CD14-positive monocyte (primary cell): ENCODE data around the gene PLEKHG4. TPM values are rescaled to one million over a fixed set of nuclear protein-coding genes. Genes with fewer than 3 reads are reported as not detected.

Experiments
- DNase-seq, 3 donors: peaks; one replicate each; pipeline ENCODE4 v3.0.0-alpha.2; 2011 to 2022
- H2AFZ ChIP-seq: 2 replicates; pipeline ENCODE4 v1.6.0; 2012; ENCODE audit warnings: mild to moderate bottlenecking, low read depth, low read length, inconsistent platforms; ENCODE audit not compliant: insufficient read depth, poor library complexity, severe bottlenecking
- H3K27ac ChIP-seq, 2 donors: 1 replicate in 1 of 2; 2 replicates in 1 of 2; pipeline ENCODE4 v1.5.1; 2012 to 2013; ENCODE audit warnings: low read length in 2 of 2, control low read depth in 1 of 2, inconsistent platforms in 1 of 2, low read depth in 1 of 2, mild to moderate bottlenecking in 1 of 2
- H3K27me3 ChIP-seq, 2 donors: one replicate each; pipeline versions ENCODE4 v1.6.0 to v1.6.1; 2011 to 2013; ENCODE audit warnings: low read length in 2 of 2; ENCODE audit not compliant: control insufficient read depth in 2 of 2, insufficient read depth in 2 of 2
- H3K36me3 ChIP-seq, 2 donors: replicated peaks in 1 of 2; 1 replicate in 1 of 2; 2 replicates in 1 of 2; pipeline versions ENCODE4 v1.5.1 to v1.6.1; 2012 to 2013; ENCODE audit warnings: low read length in 2 of 2, control low read depth in 1 of 2, inconsistent platforms in 1 of 2, mild to moderate bottlenecking in 1 of 2; ENCODE audit not compliant: insufficient read depth in 2 of 2, control insufficient read depth in 1 of 2
- H3K4me1 ChIP-seq, 2 donors: 1 replicate in 1 of 2; 2 replicates in 1 of 2; pipeline versions ENCODE4 v1.5.1 to v1.6.1; 2012 to 2013; ENCODE audit warnings: low read length in 2 of 2, control low read depth in 1 of 2, inconsistent platforms in 1 of 2, mild to moderate bottlenecking in 1 of 2, moderate library complexity in 1 of 2; ENCODE audit not compliant: insufficient read depth in 2 of 2, control insufficient read depth in 1 of 2
- H3K4me2 ChIP-seq: replicated peaks from 2 replicates; pipeline ENCODE3; 2012; ENCODE audit warnings: low read length, moderate library complexity, mild to moderate bottlenecking; ENCODE audit not compliant: poor library complexity, severe bottlenecking; ENCODE audit errors: extremely low read depth
- H3K4me3 ChIP-seq, 3 experiments: fragments of 200-600 bp in 1 of 3; sonication (generic) in 1 of 3; replicated peaks in 1 of 3; 1 replicate in 2 of 3; 2 replicates in 1 of 3; pipeline ENCODE4 v1.5.1; 2011 to 2013; ENCODE audit warnings: low read length in 3 of 3, mild to moderate bottlenecking in 3 of 3, control low read depth in 2 of 3, low read depth in 2 of 3, inconsistent platforms in 1 of 3, moderate library complexity in 1 of 3
- H3K79me2 ChIP-seq: 2 replicates; pipeline ENCODE4 v1.6.0; 2012; ENCODE audit warnings: mild to moderate bottlenecking, control low read depth, inconsistent platforms, low read length, moderate library complexity; ENCODE audit not compliant: insufficient read depth
- H3K9ac ChIP-seq: 2 replicates; pipeline ENCODE4 v1.6.0; 2017; ENCODE audit warnings: low read length, mild to moderate bottlenecking; ENCODE audit not compliant: insufficient read depth, poor library complexity, severe bottlenecking
- H3K9me3 ChIP-seq, 2 donors: replicated peaks in 1 of 2; 1 replicate in 1 of 2; 2 replicates in 1 of 2; pipeline versions ENCODE4 v1.5.1 to v1.6.1; 2012 to 2013; ENCODE audit warnings: low read length in 2 of 2, control low read depth in 1 of 2; ENCODE audit not compliant: control insufficient read depth in 1 of 2, insufficient read depth in 1 of 2
- H4K20me1 ChIP-seq: 2 replicates; pipeline ENCODE4 v1.6.0; 2012; ENCODE audit warnings: mild to moderate bottlenecking, low read length, control low read depth, moderate library complexity; ENCODE audit not compliant: insufficient read depth
- H3K27ac Mint-ChIP-seq, 7 donors: one replicate each; pipeline ENCODE4 v1.8.0; 2020; ENCODE audit warnings: mild to moderate bottlenecking in 7 of 7, mixed read lengths in 7 of 7, moderate library complexity in 6 of 7, inconsistent platforms in 2 of 7
- H3K27me3 Mint-ChIP-seq, 3 donors: one replicate each; pipeline ENCODE4 v1.8.0; 2021 to 2022; ENCODE audit warnings: low read depth in 3 of 3, mild to moderate bottlenecking in 3 of 3, mixed read lengths in 3 of 3, moderate library complexity in 3 of 3, inconsistent platforms in 1 of 3
- H3K36me3 Mint-ChIP-seq, 2 donors: one replicate each; pipeline ENCODE4 v1.8.0; 2020; ENCODE audit warnings: mixed read lengths in 2 of 2, inconsistent platforms in 1 of 2, mild to moderate bottlenecking in 1 of 2
- H3K4me1 Mint-ChIP-seq: one replicate; pipeline ENCODE4 v1.8.0; 2020; ENCODE audit warnings: mild to moderate bottlenecking, mixed read lengths
- H3K4me3 Mint-ChIP-seq, 2 donors: one replicate each; pipeline ENCODE4 v1.8.0; 2020; ENCODE audit warnings: mild to moderate bottlenecking in 2 of 2, mixed read lengths in 2 of 2, moderate library complexity in 1 of 2
- H3K9me3 Mint-ChIP-seq, 7 donors: one replicate each; pipeline ENCODE4 v1.8.0; 2020 to 2022; ENCODE audit warnings: mixed read lengths in 7 of 7, mild to moderate bottlenecking in 6 of 7, moderate library complexity in 6 of 7, inconsistent platforms in 2 of 7
- CTCF ChIP-seq: fragments of 200-600 bp; IDR thresholded peaks from one replicate; pipeline ENCODE4 v1.8.0; 2022; ENCODE audit warnings: antibody characterized with exemption, mild to moderate bottlenecking
- WGBS: methylation state at CpG from one replicate; pipeline ENCODE4 v1.1.5; 2013; ENCODE audit warnings: missing lambda C conversion rate; ENCODE audit not compliant: insufficient coverage; 5-methylcytosine and 5-hydroxymethylcytosine counted together
- intact Hi-C, 2 donors: fragments of 100-400 bp; cut with micrococcal nuclease; formaldehyde crosslinking; loops; one replicate each; pipeline versions ENCODE4 v1.15.0 to v1.15.1; 2023
- polyA plus RNA-seq, 3 donors: library from polyadenylated mRNA; depleted of rRNA in 1 of 3; unstranded in 2 of 3; stranded (reverse) in 1 of 3; fragments of 300-500 nt in 2 of 3; fragments of >200 nt in 1 of 3; fragmentation: Illumina TruSeq in 2 of 3; gene quantifications; 1 replicate in 2 of 3; 2 replicates in 1 of 3; pipeline ENCODE4 v1.2.3, GENCODE V29; 2012 to 2021

The PLEKHG4 gene
- polyA plus RNA-seq, 3 donors: 0.79 to 3.2 (median 3.0) TPM

GRCh38 chr16:67302970-67303369 lies 23.6 kb downstream of the PLEKHG4 start:
- TF ChIP-seq CTCF: no peak
- H3K79me2 ChIP-seq: no peaks in the 10 kb centered on the region
- Mint-ChIP-seq H3K9me3 (peaks cover 0 to 5% (median 0%) of the 10 kb centered on the region in 7 donors), H3K27me3 (peaks cover 2 to 3% (median 3%) of the 10 kb centered on the region in 3 donors), H3K4me1 (peaks cover 3% of the 10 kb centered on the region), H3K4me3 (no peak overlapping the region), H3K27ac (no peak overlapping the region), H3K36me3 (no peaks in the 10 kb centered on the region)
- no peaks in the 10 kb centered on the region for H4K20me1 ChIP-seq
- H3K27ac ChIP-seq: no peak overlapping the region
- 98% methylated on average over 6 of the region's 8 CpGs for WGBS
- H2AFZ ChIP-seq: no peak overlapping the region
- intact Hi-C loops: no loop called here
- no peaks in the 10 kb centered on the region for H3K9me3 ChIP-seq
- no peaks in the 10 kb centered on the region for H3K36me3 ChIP-seq
- H3K4me1 ChIP-seq: peaks cover 2 to 3% of the 10 kb centered on the region in 2 donors
- H3K4me2 ChIP-seq: no peak overlapping the region
- no peak overlapping the region for H3K4me3 ChIP-seq
- no peaks in the 10 kb centered on the region for H3K27me3 ChIP-seq
- DNase-seq: no peak
- H3K9ac ChIP-seq: no peak overlapping the region

GRCh38 chr16:67304020-67304419 lies 24.7 kb downstream of the PLEKHG4 start:
- Mint-ChIP-seq H3K4me3 (no peak overlapping the region), H3K36me3 (no peaks in the 10 kb centered on the region), H3K27me3 (peaks cover 2 to 3% (median 2%) of the 10 kb centered on the region in 3 donors), H3K4me1 (peaks cover 13% of the 10 kb centered on the region), H3K27ac (no peak overlapping the region), H3K9me3 (peaks cover 0 to 5% (median 0%) of the 10 kb centered on the region in 7 donors)
- no peak for DNase-seq
- Histone ChIP-seq H3K27me3 (no peaks in the 10 kb centered on the region), H3K4me1 (peaks cover 13 to 14% of the 10 kb centered on the region in 2 donors), H3K4me3 (no peak overlapping the region), H3K9me3 (no peaks in the 10 kb centered on the region), H3K4me2 (no peak overlapping the region), H4K20me1 (no peaks in the 10 kb centered on the region), H3K27ac (no peak overlapping the region), H3K79me2 (no peaks in the 10 kb centered on the region), H3K36me3 (no peaks in the 10 kb centered on the region), H3K9ac (no peak overlapping the region), H2AFZ (no peak overlapping the region)
- no peak for TF ChIP-seq CTCF
- WGBS: 77% methylated on average over 1 of the region's 1 CpG
- intact Hi-C loops: no loop called here
